GM12891 (cell line): Measurements from ENCODE around the gene BLOC1S1.

Source experiments
- POLR2A ChIP-seq: IDR thresholded peaks from 2 replicates; pipeline ENCODE4 v1.6.1; 2011; ENCODE audit warnings: low read depth, low read length, control low read depth
- POLR2AphosphoS5 ChIP-seq: IDR thresholded peaks from 2 replicates; pipeline ENCODE4 v1.6.1; 2011; ENCODE audit warnings: low read depth, low read length, control low read depth
- TAF1 ChIP-seq: IDR thresholded peaks from 2 replicates; pipeline ENCODE4 v1.6.1; 2011; ENCODE audit warnings: low read depth, low read length, control low read depth

- TF ChIP-seq TAF1 (no peak), POLR2A (no peak), POLR2AphosphoS5 (no peak)
Observed at GRCh38 chr12:55687746-55688145, 28.1 kb upstream of the BLOC1S1 start.
